Activated B cell treated with CpG ODN at 0.5 μM for 24 hours (primary cell): ENCODE results near the gene MPDU1. TPM values are rescaled to one million over a fixed set of nuclear protein-coding genes. Genes with fewer than 3 reads are reported as not detected.

ENCODE experiments used
- ATAC-seq: fragments of 200-7000 bp; cut with Tn5 transposase; one replicate; pipeline ENCODE4 v1.10.0; 2021; ENCODE audit warnings: low read depth, mild to moderate bottlenecking, moderate library complexity
- CTCF ChIA-PET: fragments of 350-600 bp; sonication (Branson Sonifier 250); formaldehyde crosslinking; loops from one replicate; lab custom pipeline; 2021; ENCODE audit warnings: antibody characterized with exemption; lab: Charles Lee
- POLR2A ChIA-PET: fragments of 350-600 bp; sonication (Branson Sonifier 250); formaldehyde crosslinking; loops from one replicate; lab custom pipeline; 2021; ENCODE audit warnings: antibody characterized with exemption; lab: Charles Lee
- DNase-seq: peaks from one replicate; pipeline ENCODE4 v3.0.0; 2022
- H3K27ac Mint-ChIP-seq: one replicate; pipeline ENCODE4 v1.8.0; 2020; ENCODE audit warnings: mixed read lengths
- H3K27me3 Mint-ChIP-seq: one replicate; pipeline ENCODE4 v1.8.0; 2021; ENCODE audit warnings: mixed read lengths
- H3K36me3 Mint-ChIP-seq: one replicate; pipeline ENCODE4 v1.8.0; 2021; ENCODE audit warnings: low read depth, mixed read lengths
- H3K4me1 Mint-ChIP-seq: one replicate; pipeline ENCODE4 v1.8.0; 2021; ENCODE audit warnings: mixed read lengths
- H3K4me3 Mint-ChIP-seq: one replicate; pipeline ENCODE4 v1.8.0; 2020; ENCODE audit warnings: mild to moderate bottlenecking, mixed read lengths
- H3K9me3 Mint-ChIP-seq: one replicate; pipeline ENCODE4 v1.8.0; 2020; ENCODE audit warnings: mixed read lengths
- CTCF ChIP-seq: fragments of 200-600 bp; IDR thresholded peaks from one replicate; pipeline ENCODE4 v1.8.0; 2022; ENCODE audit warnings: antibody characterized with exemption, mild to moderate bottlenecking
- intact Hi-C: fragments of 100-400 bp; cut with micrococcal nuclease; formaldehyde crosslinking; loops from one replicate; pipeline ENCODE4 v1.15.1; 2024
- total RNA-seq: library from RNA; stranded (reverse); gene quantifications from 2 replicates; pipeline ENCODE4 v1.2.3, GENCODE V29; 2022

The MPDU1 gene
- total RNA-seq, 1 donor from 2014 or later: 58.9 TPM

- Mint-ChIP-seq H3K4me3 (peak overlapping the region; percentile 92), H3K27ac (peak overlapping the region; percentile 96), H3K9me3 (no peaks in the 10 kb centered on the region), H3K36me3 (peaks cover 28% of the 10 kb centered on the region), H3K4me1 (peaks cover 67% of the 10 kb centered on the region), H3K27me3 (no peaks in the 10 kb centered on the region)
- intact Hi-C loops: no loop called here
- DNase-seq: no peak
- ATAC-seq: no peak
- ChIA-PET POLR2A (interaction anchor here (0.6 to 7.9 kb wide), 26 partner anchors 7 to 688 kb away, joined by 3 to 98 read pairs (median 16); partner anchors contain the start of genes CD68, CTC1, MPDU1 and PLSCR3), CTCF (interaction anchor here (1.0 to 6.1 kb wide), 21 partner anchors 7 to 514 kb away, joined by 3 to 364 read pairs (median 8); partner anchors contain the start of genes MPDU1, PLSCR3, SOX15 and TMEM102)
- TF ChIP-seq CTCF: no peak
Measured at GRCh38 chr17:7559320-7560171, 24.1 kb upstream of the MPDU1 start.

- peak; percentile 61 for DNase-seq
- POLR2A ChIA-PET: interaction anchor here (0.5 to 7.9 kb wide), 24 partner anchors 8 to 256 kb away, joined by 3 to 98 read pairs (median 9); partner anchors contain the start of genes CD68, MPDU1, PLSCR3 and POLR2A
Measured at GRCh38 chr17:7560172-7561027, 23.3 kb upstream of the MPDU1 start.

GRCh38 chr17:7561028-7561575 is 22.6 kb upstream of the MPDU1 start:
- Mint-ChIP-seq H3K9me3 (no peaks in the 10 kb centered on the region), H3K36me3 (peaks cover 43% of the 10 kb centered on the region), H3K4me3 (peak overlapping the region; percentile 92), H3K4me1 (peaks cover 60% of the 10 kb centered on the region), H3K27ac (peak overlapping the region; percentile 96), H3K27me3 (no peaks in the 10 kb centered on the region)
- ChIA-PET POLR2A (interaction anchor here (0.5 to 7.9 kb wide), 26 partner anchors 9 to 310 kb away, joined by 3 to 98 read pairs (median 8); partner anchors contain the start of genes ACAP1, CD68, CTDNEP1 and MPDU1), CTCF (interaction anchor here (0.6 to 6.1 kb wide), 32 partner anchors 9 to 515 kb away, joined by 3 to 364 read pairs (median 7); partner anchors contain the start of genes ACAP1, FXR2, MPDU1 and PLSCR3)
- ATAC-seq: peak; percentile 68
- no peak for TF ChIP-seq CTCF
- intact Hi-C loops: loop anchor here (1.0 kb wide), 13 partner anchors 9 to 281 kb away; partner anchors contain the start of genes FXR2, KCTD11, MPDU1 and POLR2A
- DNase-seq: peak; percentile 76

More at GRCh38 chr17:7560172-7561027, 23.3 kb upstream of the MPDU1 start:
- peaks cover 37% of the 10 kb centered on the region for H3K36me3 Mint-ChIP-seq
- ATAC-seq: peak; percentile 33
- CTCF ChIA-PET: interaction anchor here (0.6 to 6.1 kb wide), 31 partner anchors 8 to 515 kb away, joined by 3 to 364 read pairs (median 7); partner anchors contain the start of genes ACAP1, FXR2, MPDU1 and PLSCR3
- peak overlapping the region; percentile 96 for H3K27ac Mint-ChIP-seq
- H3K4me3 Mint-ChIP-seq: peak overlapping the region; percentile 92
- H3K4me1 Mint-ChIP-seq: peaks cover 63% of the 10 kb centered on the region
- no peaks in the 10 kb centered on the region for H3K27me3 Mint-ChIP-seq
- no peaks in the 10 kb centered on the region for H3K9me3 Mint-ChIP-seq
- intact Hi-C loops: loop anchor here (1.0 kb wide), 13 partner anchors 8 to 280 kb away; partner anchors contain the start of genes FXR2, KCTD11, MPDU1 and POLR2A
- peak; percentile 12 for TF ChIP-seq CTCF

GRCh38 chr17:7561589-7562207 is 22.0 kb upstream of the MPDU1 start, which contains the start of gene SENP3:
SENP3 (plus strand) TSS chr17:7561919; CDS start chr17:7563077, 1,158 bp downstream.
- ATAC-seq (peak; percentile 69), DNase-seq (peak; percentile 92)
- H3K4me3 Mint-ChIP-seq: peak within 1 kb of the TSS; percentile 92
- intact Hi-C loops: loop anchor here (1.0 kb wide), 13 partner anchors 9 to 281 kb away; partner anchors contain the start of genes FXR2, KCTD11, MPDU1 and POLR2A
- H3K9me3 Mint-ChIP-seq: no peaks in the 10 kb centered on the region
- CTCF ChIA-PET: interaction anchor here (0.8 to 6.1 kb wide), 25 partner anchors 9 to 516 kb away, joined by 3 to 364 read pairs (median 8); partner anchors contain the start of genes ACAP1, FXR2, MPDU1 and SOX15
- H3K4me1 Mint-ChIP-seq: peaks cover 54% of the 10 kb centered on the region
- peak within 1 kb of the TSS; percentile 96 for H3K27ac Mint-ChIP-seq
- no peaks in the 10 kb centered on the region for H3K27me3 Mint-ChIP-seq
- TF ChIP-seq CTCF: no peak
- POLR2A ChIA-PET: interaction anchor here (0.8 to 7.9 kb wide), 22 partner anchors 10 to 310 kb away, joined by 3 to 98 read pairs (median 12); partner anchors contain the start of genes ACAP1, CD68, CTDNEP1 and MPDU1
- peaks cover 47% of the 10 kb centered on the region for H3K36me3 Mint-ChIP-seq
